ENCODE results near the gene PLPP4.

The PLPP4 gene

GRCh38 chr10:120521880-120522279 lies 64.9 kb downstream of the PLPP4 start:
- no peak for DNase-seq (ENCODE audit: low read depth)
- H3K4me3 ChIP-seq (ENCODE audit: low read depth, low read length), result no peak overlapping the region
- TF ChIP-seq CTCF (IDR thresholded peaks at IDR 0.05; ENCODE audit: low read depth, low read length), result no peak
- no peak for TF ChIP-seq MYC (IDR thresholded peaks at IDR 0.05; ENCODE audit: low read depth, low read length)

GRCh38 chr10:120527691-120528090 lies 70.7 kb downstream of the PLPP4 start:
- no peak overlapping the region for H3K4me3 ChIP-seq (ENCODE audit: low read depth, low read length)
- DNase-seq (ENCODE audit: low read depth), result no peak
- TF ChIP-seq POLR2A (IDR thresholded peaks at IDR 0.05; ENCODE audit: extremely low read depth, insufficient read length) (no peak), MAX (IDR thresholded peaks at IDR 0.05; ENCODE audit: low read depth, low read length) (no peak), MYC (IDR thresholded peaks at IDR 0.05; ENCODE audit: low read depth, low read length) (no peak), CTCF (IDR thresholded peaks at IDR 0.05; ENCODE audit: low read depth, low read length) (no peak)

GRCh38 chr10:120530699-120531098 lies 73.7 kb downstream of the PLPP4 start:
- no peak for TF ChIP-seq POLR2A (IDR thresholded peaks at IDR 0.05; ENCODE audit: extremely low read depth, insufficient read length)
- TF ChIP-seq CTCF (IDR thresholded peaks at IDR 0.05; ENCODE audit: low read depth, low read length), result no peak
- TF ChIP-seq MAX (IDR thresholded peaks at IDR 0.05; ENCODE audit: low read depth, low read length), result no peak
- no peak for TF ChIP-seq MYC (IDR thresholded peaks at IDR 0.05; ENCODE audit: low read depth, low read length)
- H3K4me3 ChIP-seq (ENCODE audit: low read depth, low read length), result no peak overlapping the region
- DNase-seq (ENCODE audit: low read depth), result no peak

GRCh38 chr10:120538091-120538490 lies 81.1 kb downstream of the PLPP4 start:
- TF ChIP-seq MAX (IDR thresholded peaks at IDR 0.05; ENCODE audit: low read depth, low read length), result no peak
- TF ChIP-seq POLR2A (IDR thresholded peaks at IDR 0.05; ENCODE audit: extremely low read depth, insufficient read length), result no peak
- TF ChIP-seq MYC (IDR thresholded peaks at IDR 0.05; ENCODE audit: low read depth, low read length), result no peak
- no peak for TF ChIP-seq CTCF (IDR thresholded peaks at IDR 0.05; ENCODE audit: low read depth, low read length)
- no peak for DNase-seq (ENCODE audit: low read depth)
- H3K4me3 ChIP-seq (ENCODE audit: low read depth, low read length), result no peak overlapping the region

- DNase-seq (ENCODE audit: low read depth), result no peak
- TF ChIP-seq CTCF (IDR thresholded peaks at IDR 0.05; ENCODE audit: low read depth, low read length), result no peak
- no peak for TF ChIP-seq MYC (IDR thresholded peaks at IDR 0.05; ENCODE audit: low read depth, low read length)
- no peak for TF ChIP-seq POLR2A (IDR thresholded peaks at IDR 0.05; ENCODE audit: extremely low read depth, insufficient read length)
- no peak for TF ChIP-seq MAX (IDR thresholded peaks at IDR 0.05; ENCODE audit: low read depth, low read length)
- H3K4me3 ChIP-seq (ENCODE audit: low read depth, low read length), result no peak overlapping the region
Measured at GRCh38 chr10:120539076-120539475, 82.0 kb downstream of the PLPP4 start.

GRCh38 chr10:120540486-120540885 lies 83.5 kb downstream of the PLPP4 start:
- no peak for DNase-seq (ENCODE audit: low read depth)
- no peak overlapping the region for H3K4me3 ChIP-seq (ENCODE audit: low read depth, low read length)
- no peak for TF ChIP-seq CTCF (IDR thresholded peaks at IDR 0.05; ENCODE audit: low read depth, low read length)
- TF ChIP-seq POLR2A (IDR thresholded peaks at IDR 0.05; ENCODE audit: extremely low read depth, insufficient read length), result no peak
- TF ChIP-seq MYC (IDR thresholded peaks at IDR 0.05; ENCODE audit: low read depth, low read length), result no peak
- no peak for TF ChIP-seq MAX (IDR thresholded peaks at IDR 0.05; ENCODE audit: low read depth, low read length)

Data from NB4 (cell line).